GM18858 (cell line): ENCODE data around the gene KDM5B.

Experiments used
- ATAC-seq: cut with Tn5 transposase; IDR thresholded peaks from one replicate; pipeline ENCODE4 v1.9.1; 2021; ENCODE audit not compliant: unreplicated experiment

The KDM5B gene

DNA sequence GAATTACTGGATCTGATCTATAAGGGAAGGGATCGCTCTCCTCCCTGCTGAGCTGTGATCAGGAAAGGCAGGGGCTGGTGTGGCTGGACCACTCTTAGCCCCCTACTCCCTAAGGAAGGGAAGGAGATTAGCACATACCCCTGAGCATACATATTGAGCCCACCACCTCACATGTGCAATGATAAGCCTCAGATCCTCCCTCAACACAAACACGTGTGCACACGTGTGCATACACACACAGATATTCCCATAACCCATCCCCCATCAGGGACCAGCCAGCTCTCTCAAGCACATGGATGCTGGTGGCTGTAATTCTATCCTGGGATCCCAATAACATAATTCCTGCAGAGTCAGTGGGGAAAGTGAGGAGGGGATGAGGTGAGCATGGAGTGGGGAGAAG, 119.1 kb downstream of the KDM5B start:
- ATAC-seq: no peak

DNA sequence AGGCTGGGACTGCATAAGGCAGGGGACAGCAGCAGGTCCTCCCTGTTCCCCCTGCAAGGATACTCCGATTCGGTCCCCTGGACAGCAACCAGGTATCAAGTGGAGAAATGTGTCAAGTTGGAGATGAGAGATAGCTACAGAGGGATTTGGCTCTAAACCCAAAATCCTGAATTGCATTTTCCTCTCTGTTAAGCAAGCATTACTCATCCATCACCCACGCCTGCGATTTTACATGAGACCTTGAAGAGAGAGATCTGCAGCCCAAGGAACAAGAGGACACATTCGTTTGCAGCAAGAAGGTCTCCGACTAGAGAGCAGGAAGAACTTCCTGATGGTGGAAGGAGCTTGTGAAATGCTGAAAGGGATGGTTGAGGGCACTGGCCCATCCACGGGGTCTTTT, 119.8 kb downstream of the KDM5B start:
- ATAC-seq: no peak

DNA sequence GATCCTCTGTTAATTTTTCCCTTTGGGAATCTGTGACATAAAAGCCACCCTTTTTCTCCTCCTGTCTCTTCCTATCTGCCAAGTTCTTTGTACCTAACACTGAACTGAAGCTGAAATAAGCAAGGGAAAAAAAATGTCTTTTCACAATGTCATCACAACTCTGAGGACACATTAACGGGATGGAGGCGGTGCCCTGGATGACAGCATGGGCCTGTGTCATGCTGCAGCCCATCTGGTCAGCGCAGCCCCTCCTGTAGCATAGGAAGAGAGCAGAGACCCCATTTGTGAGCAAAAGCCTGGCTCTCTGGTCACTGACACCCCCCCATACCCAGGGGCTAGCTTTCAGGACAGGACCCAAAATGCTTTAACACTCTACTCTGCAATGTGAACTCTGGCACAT, 120.4 kb downstream of the KDM5B start:
- ATAC-seq: no peak

DNA sequence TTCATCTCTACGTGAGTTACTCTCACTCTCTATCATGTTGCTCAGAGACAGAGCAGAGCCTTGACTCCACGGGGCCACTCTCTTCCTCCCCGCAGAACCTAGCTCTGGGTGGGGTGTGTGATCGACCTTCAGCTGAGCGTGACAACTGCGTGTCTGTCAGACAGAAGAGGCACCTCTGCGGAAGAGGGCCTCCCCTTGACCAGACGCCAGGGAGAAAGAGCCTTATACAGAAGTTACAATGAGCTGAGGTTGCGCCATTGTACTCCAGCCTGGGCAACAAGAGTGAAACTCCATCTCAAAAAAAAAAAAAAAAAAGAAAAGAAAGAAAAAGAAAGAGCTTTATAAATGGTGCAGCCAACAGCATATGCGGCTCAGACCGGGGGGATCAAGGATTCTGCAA, 120.9 kb downstream of the KDM5B start:
- no peak for ATAC-seq

DNA sequence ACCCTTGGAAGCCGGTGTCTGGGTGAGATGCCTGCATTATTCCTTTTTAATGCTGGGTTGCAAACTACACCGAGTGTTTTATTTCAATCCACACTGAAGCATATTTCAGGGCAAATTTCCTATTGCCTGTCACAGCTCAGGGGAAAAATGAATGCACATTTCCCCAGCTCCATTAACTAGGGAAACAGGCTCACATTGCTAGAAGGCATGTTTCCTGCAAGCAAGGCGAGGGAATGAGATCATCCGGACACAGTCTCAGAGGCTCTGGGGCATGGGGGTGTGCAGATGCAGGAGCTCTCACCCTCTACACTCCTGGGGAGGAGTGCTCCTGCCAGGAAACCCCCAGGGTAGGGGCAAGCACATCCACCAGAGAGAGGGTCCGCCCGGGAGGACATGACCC, 122.6 kb downstream of the KDM5B start:
- ATAC-seq: no peak

DNA sequence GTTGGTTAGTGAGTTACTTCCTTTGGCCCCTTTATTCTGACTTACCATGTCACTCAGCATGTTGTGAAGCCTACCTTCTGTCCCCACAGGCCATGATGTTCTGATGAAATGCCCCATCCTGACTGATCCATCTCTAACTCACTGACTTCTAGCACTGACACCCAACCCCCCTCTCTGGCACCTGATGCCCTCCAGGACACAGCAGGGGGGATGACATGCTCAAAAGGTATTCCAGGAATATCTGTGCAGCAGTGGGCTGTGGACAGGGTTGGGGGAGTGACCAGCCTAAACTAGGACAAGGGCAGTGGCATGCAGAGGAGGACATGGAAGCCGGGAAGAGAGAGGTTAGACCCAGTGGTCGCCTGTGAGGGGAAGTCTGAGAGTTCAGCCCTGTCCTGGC, 123.5 kb downstream of the KDM5B start:
- ATAC-seq: no peak

DNA sequence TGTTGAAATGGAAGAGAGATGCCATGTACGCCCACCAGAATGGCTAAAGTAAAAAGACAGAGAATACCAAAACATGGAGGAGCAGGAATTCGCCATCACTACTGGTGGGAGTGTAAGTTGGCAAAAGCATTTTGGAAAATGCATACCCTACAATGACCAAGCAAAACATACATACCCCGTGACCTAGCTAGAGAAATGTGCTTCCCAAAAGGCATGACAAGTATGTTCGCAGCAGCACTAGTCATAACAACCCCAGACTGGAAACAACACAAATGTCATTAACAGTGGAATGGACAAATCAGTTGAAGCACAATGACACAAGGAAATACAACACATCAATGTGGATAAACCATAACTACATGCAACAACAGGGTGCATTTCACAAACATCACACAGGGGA, 125.2 kb downstream of the KDM5B start:
- ATAC-seq: no peak

DNA sequence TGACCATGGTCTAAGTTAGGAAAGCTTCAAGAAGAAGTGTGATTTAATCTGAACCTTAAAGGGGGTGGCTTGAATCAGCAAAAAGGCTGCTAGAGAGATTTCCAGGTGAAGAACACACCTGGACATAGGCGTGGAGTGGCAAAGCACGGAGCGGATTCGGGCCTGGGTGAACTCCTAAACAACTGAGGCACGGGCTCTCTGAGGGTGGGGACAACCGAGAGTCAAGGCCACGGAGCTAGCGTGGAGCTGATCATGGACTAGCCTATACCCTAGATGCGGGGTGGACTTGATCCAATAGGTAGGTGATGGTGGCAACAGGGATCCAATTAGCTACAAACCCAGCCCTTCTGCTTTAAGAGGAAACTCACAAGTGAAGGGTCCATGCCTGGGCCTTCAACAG, 125.7 kb downstream of the KDM5B start:
- ATAC-seq: no peak

DNA sequence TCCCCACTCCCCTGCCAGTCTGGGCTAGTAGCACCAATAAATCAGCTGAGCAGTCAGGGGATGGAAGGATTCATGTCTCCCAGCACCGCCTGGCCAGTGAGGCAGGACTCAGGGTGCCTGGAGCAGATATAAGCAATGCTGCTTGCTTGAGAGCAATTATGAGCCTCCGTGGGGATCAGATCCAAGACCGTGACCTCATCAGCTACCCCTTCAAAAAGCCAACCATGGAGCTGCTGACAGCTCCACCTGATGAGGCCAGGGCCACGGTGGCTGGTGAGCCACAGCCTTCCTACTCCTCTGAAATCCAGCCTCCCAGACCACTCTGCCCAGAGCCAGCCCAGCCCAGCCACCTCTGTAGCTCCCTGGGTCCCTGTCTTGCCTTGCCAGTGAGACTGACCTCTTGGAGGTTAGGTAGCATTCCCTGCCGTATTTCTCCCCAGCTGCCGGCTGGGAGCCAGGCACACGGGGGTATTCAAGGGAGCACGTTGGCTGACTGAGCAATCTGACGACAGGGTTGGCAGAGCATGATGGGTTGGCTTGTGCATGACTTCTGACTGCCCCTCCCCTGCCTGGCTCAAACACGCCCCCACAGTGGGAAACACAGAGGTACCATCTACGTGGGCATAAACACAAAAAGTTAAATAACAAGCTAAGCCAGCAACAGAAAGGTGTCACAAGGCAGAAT, 126.3 kb downstream of the KDM5B start:
- no peak for ATAC-seq

DNA sequence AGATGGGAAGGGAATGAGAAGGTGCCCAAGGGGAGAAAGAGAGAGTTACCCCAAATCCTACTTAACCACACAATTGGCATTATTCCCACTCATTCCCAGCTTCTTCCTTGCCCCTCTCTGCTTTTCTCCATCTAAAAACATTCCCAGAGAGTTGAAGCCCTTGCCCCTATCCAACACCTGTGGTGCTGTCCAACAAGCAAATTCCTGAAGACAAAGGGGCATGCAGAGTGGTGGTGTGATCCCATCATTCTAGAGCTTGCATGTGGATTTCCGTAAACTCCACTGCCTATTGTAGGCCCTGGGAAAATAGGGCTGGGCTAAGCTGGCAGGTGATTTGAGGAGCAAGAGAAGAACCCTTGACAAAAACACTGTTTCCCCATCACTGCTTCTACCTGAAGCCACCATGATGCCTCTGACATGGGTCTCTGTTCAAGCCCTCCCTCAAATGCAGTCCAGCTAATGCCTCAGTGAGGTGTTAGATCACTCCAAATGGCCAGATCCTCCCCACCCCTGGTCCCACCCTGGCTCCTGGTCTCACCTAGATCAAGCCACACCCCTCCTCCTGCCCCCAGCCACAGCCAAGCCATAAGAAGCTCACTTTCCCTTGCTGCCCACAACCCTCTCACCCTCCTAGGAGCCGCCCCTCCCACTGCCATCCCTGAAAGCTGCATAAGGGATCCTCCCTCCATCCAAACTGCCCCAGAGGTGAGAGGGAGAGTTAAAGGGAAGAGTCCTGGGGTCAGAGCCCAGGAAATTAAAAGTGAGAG, 127.5 kb downstream of the KDM5B start:
- ATAC-seq: no peak

DNA sequence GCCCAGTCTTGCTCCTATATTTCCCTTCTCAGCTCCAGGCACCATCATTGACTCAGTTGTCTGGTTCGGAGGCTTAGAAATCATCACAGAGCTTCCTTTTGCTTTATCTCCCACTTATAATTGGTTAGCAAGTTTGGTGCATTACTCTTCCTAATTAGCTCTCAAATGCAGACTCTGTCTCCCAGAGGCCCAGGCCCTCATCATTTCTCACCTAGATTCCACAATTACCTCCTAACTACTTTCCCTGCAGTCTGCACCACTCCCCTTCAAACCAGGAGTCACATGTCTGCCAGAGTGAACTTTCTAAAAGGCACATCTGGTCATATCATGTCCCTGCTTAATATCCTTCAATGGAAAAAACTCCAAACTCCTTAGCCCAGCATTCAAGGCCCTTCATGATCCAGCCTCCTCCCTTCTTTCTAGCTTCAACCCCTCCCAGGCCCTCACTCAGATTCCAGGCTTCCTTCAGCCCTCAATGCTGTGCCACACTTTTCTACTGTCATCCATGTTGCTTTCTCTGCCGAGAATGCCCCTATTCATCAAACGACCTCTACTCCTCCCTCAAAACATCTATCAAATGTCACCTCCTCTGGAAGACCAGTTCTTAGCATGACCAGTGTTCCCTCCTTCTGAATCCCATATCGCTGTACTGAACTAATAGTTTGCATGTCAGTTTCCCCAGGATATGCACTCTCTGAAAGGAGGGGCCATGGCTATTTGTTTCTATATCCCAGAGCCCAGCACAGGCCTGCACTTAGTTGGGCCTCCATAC, 128.6 kb downstream of the KDM5B start:
- ATAC-seq: no peak

DNA sequence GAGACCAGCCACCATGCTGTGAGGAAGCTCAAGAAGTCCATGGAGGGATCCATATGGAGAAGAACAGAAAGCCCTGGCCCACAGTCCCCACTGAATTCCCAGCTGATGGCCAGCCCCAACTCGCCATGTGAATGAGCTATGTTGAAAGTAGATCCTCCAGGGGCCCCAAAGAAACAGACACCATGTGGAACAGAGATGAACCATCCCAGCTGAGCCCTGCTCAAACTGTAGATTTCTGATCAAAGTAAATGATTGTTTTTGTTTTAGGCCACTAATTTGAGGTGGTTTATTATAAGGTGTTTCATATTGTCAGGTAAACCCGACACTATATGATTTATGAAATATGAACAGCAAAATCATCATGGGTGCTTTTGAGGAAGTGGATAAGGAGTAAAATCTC, 130.8 kb downstream of the KDM5B start:
- ATAC-seq: no peak
